B cell (primary cell): ENCODE results near the gene CEP170. TPM values are rescaled to one million over a fixed set of nuclear protein-coding genes. Genes with fewer than 3 reads are reported as not detected.

Experiments
- ATAC-seq: fragments of 200-7000 bp; cut with Tn5 transposase; one replicate; pipeline ENCODE4 v1.10.0; 2021; ENCODE audit warnings: low read depth, mild to moderate bottlenecking, moderate number of reproducible peaks, moderate library complexity
- CTCF ChIA-PET: fragments of 350-600 bp; sonication (Branson Sonifier 250); formaldehyde crosslinking; loops from one replicate; lab custom pipeline; 2021; ENCODE audit warnings: antibody characterized with exemption, inconsistent platforms; lab: Charles Lee
- POLR2A ChIA-PET: fragments of 350-600 bp; sonication (Branson Sonifier 250); formaldehyde crosslinking; loops from one replicate; lab custom pipeline; 2021; ENCODE audit warnings: antibody characterized with exemption; lab: Charles Lee
- DNase-seq: peaks from one replicate; pipeline ENCODE4 v3.0.0; 2013
- H2AFZ ChIP-seq: 2 replicates; pipeline ENCODE4 v1.6.1; 2012; ENCODE audit warnings: mild to moderate bottlenecking, low read depth, low read length; ENCODE audit not compliant: insufficient read depth, poor library complexity, severe bottlenecking
- H3K27ac ChIP-seq, 2 donors: 1 replicate in 1 of 2; 2 replicates in 1 of 2; pipeline ENCODE4 v1.5.1; 2012 to 2013; ENCODE audit warnings: low read length in 2 of 2, mild to moderate bottlenecking in 2 of 2, moderate library complexity in 1 of 2
- H3K27me3 ChIP-seq, 4 experiments: fragments of 200-600 bp in 1 of 4; sonication (generic) in 1 of 4; replicated peaks in 1 of 4; 1 replicate in 2 of 4; 2 replicates in 2 of 4; pipeline versions ENCODE4 v1.6.1 to v1.7.0; 2013 to 2016; ENCODE audit warnings: low read length in 3 of 4, mild to moderate bottlenecking in 2 of 4, mixed read lengths in 1 of 4, moderate library complexity in 1 of 4; ENCODE audit not compliant: insufficient read depth in 4 of 4, control insufficient read depth in 3 of 4; ENCODE audit errors: control extremely low read depth in 1 of 4
- H3K36me3 ChIP-seq, 2 experiments: replicated peaks in 1 of 2; 1 replicate in 1 of 2; 2 replicates in 1 of 2; pipeline versions ENCODE4 v1.6.1 to v1.7.1; 2013; ENCODE audit warnings: low read length in 1 of 2; ENCODE audit not compliant: insufficient read depth in 2 of 2, control insufficient read depth in 1 of 2; ENCODE audit errors: control extremely low read depth in 1 of 2, extremely low read depth in 1 of 2
- H3K4me1 ChIP-seq, 2 donors: fragments of 200-600 bp in 1 of 2; sonication (generic) in 1 of 2; 1 replicate in 1 of 2; 2 replicates in 1 of 2; pipeline versions ENCODE4 v1.5.1 to v1.6.1; 2013 to 2017; ENCODE audit warnings: low read length in 2 of 2; ENCODE audit not compliant: control insufficient read depth in 2 of 2, insufficient read depth in 2 of 2
- H3K4me2 ChIP-seq: replicated peaks from 2 replicates; pipeline ENCODE3; 2012; ENCODE audit warnings: mild to moderate bottlenecking, low read depth, low read length; ENCODE audit not compliant: poor library complexity, severe bottlenecking
- H3K4me3 ChIP-seq, 5 experiments: fragments of 200-600 bp in 1 of 5; sonication (generic) in 1 of 5; 1 replicate in 3 of 5; 2 replicates in 2 of 5; pipeline versions ENCODE4 v1.5.1 to v1.7.0; 2011 to 2016; ENCODE audit warnings: low read length in 4 of 5, mild to moderate bottlenecking in 4 of 5, low read depth in 2 of 5, control low read depth in 1 of 5, moderate library complexity in 1 of 5; ENCODE audit not compliant: insufficient read depth in 1 of 5; ENCODE audit errors: control extremely low read depth in 1 of 5, extremely low read depth in 1 of 5
- H3K79me2 ChIP-seq: fragments of 200-600 bp; sonication (generic); one replicate; pipeline ENCODE4 v1.6.0; 2016; ENCODE audit warnings: low read length; ENCODE audit not compliant: control insufficient read depth, insufficient read depth
- H3K9ac ChIP-seq: fragments of 200-600 bp; sonication (generic); 2 replicates; pipeline ENCODE4 v1.6.1; 2017; ENCODE audit warnings: mild to moderate bottlenecking, low read length, moderate library complexity
- H3K9me3 ChIP-seq, 3 donors: one replicate each; pipeline versions ENCODE4 v1.6.1 to v1.7.1; 2013; ENCODE audit warnings: low read length in 2 of 3; ENCODE audit not compliant: control insufficient read depth in 2 of 3, insufficient read depth in 1 of 3; ENCODE audit errors: control extremely low read depth in 1 of 3
- H4K20me1 ChIP-seq: 2 replicates; pipeline ENCODE4 v1.6.0; 2012; ENCODE audit warnings: mild to moderate bottlenecking, low read length; ENCODE audit not compliant: insufficient read depth, control insufficient read depth, poor library complexity, severe bottlenecking
- H3K27ac Mint-ChIP-seq: one replicate; pipeline ENCODE4 v1.8.0; 2021; ENCODE audit warnings: mixed read lengths
- H3K27me3 Mint-ChIP-seq: one replicate; pipeline ENCODE4 v1.8.0; 2021; ENCODE audit warnings: mixed read lengths
- H3K4me1 Mint-ChIP-seq: one replicate; pipeline ENCODE4 v1.8.0; 2021; ENCODE audit warnings: mixed read lengths
- H3K4me3 Mint-ChIP-seq: one replicate; pipeline ENCODE4 v1.8.0; 2021; ENCODE audit warnings: mixed read lengths
- H3K9me3 Mint-ChIP-seq: one replicate; pipeline ENCODE4 v1.8.0; 2022; ENCODE audit warnings: mixed read lengths; ENCODE audit not compliant: insufficient read depth
- CTCF ChIP-seq: fragments of 200-600 bp; IDR thresholded peaks from one replicate; pipeline ENCODE4 v1.8.0; 2022; ENCODE audit warnings: antibody characterized with exemption, mild to moderate bottlenecking
- EZH2 ChIP-seq: IDR thresholded peaks from 2 replicates; pipeline ENCODE4 v1.6.1; 2012; ENCODE audit warnings: borderline replicate concordance, low read depth, mild to moderate bottlenecking, moderate library complexity, low read length; ENCODE audit not compliant: insufficient read depth, poor library complexity, severe bottlenecking
- WGBS: methylation state at CpG from one replicate; pipeline ENCODE4 v1.1.5; 2013; ENCODE audit warnings: missing lambda C conversion rate; ENCODE audit not compliant: insufficient coverage; 5-methylcytosine and 5-hydroxymethylcytosine counted together
- intact Hi-C: fragments of 100-400 bp; cut with micrococcal nuclease; formaldehyde crosslinking; loops from one replicate; pipeline ENCODE4 v1.10.0; 2022
- polyA plus RNA-seq: library from polyadenylated mRNA; depleted of rRNA; stranded (reverse); fragments of >200 nt; gene quantifications from 2 replicates; pipeline ENCODE4 v1.2.3, GENCODE V29; 2012
- total RNA-seq, 2 donors: library from RNA; stranded (reverse); fragments of 120-200 nt in 1 of 2; gene quantifications; 1 replicate in 1 of 2; 2 replicates in 1 of 2; pipeline versions ENCODE4 v1.2.3 to v1.2.4, GENCODE V29; 2013 to 2022

The CEP170 gene
- total and polyA plus RNA-seq, 2 donors (not counting 1 experiment from before 2014, with no cell fraction given): 27.3 to 145 TPM

- WGBS: no CpG with 5 or more reads among the region's 4 CpGs
- H3K79me2 ChIP-seq: peaks cover 68% of the 10 kb centered on the region
- DNase-seq (no peak), ATAC-seq (no peak)
- no peaks in the 10 kb centered on the region for H3K27me3 ChIP-seq
- H3K4me3 ChIP-seq: no peak overlapping the region
- no peaks in the 10 kb centered on the region for H3K9me3 Mint-ChIP-seq
- H2AFZ ChIP-seq: no peak overlapping the region
- H3K4me2 ChIP-seq: no peak overlapping the region
- TF ChIP-seq CTCF (no peak), EZH2 (no peak)
- no peak overlapping the region for H3K27ac Mint-ChIP-seq
- peaks cover 44% of the 10 kb centered on the region for H3K4me1 Mint-ChIP-seq
- ChIA-PET POLR2A (no interaction called here), CTCF (no interaction called here)
- H3K4me3 Mint-ChIP-seq: no peak overlapping the region
- H3K9ac ChIP-seq: no peak overlapping the region
- H3K36me3 ChIP-seq: no peaks in the 10 kb centered on the region
- H4K20me1 ChIP-seq: no peaks in the 10 kb centered on the region
- no peaks in the 10 kb centered on the region for H3K27me3 Mint-ChIP-seq
- peaks cover 31 to 34% of the 10 kb centered on the region in 2 donors for H3K4me1 ChIP-seq
- H3K27ac ChIP-seq: no peak overlapping the region
- H3K9me3 ChIP-seq: no peaks in the 10 kb centered on the region
- intact Hi-C loops: no loop called here
Measured at GRCh38 chr1:243266231-243266630, 11.2 kb upstream of the CEP170 start.

- POLR2A ChIA-PET: interaction anchor here (0.6 to 1.0 kb wide), 2 partner anchors 9 to 18 kb away, joined by 3 read pairs; partner anchors contain the start of gene SDCCAG8
- no peak overlapping the region for H2AFZ ChIP-seq
- no peak overlapping the region for H3K27ac ChIP-seq
- intact Hi-C loops: no loop called here
- DNase-seq (no peak), ATAC-seq (no peak)
- 0% methylated on average over 1 of the region's 2 CpGs for WGBS
- no peaks in the 10 kb centered on the region for H3K9me3 ChIP-seq
- TF ChIP-seq EZH2 (no peak), CTCF (no peak)
- H3K27ac Mint-ChIP-seq: no peak overlapping the region
- H3K36me3 ChIP-seq: peaks cover 0 to 4% of the 10 kb centered on the region in 2 experiments
- no peak overlapping the region for H3K4me3 ChIP-seq
- no peak overlapping the region for H3K9ac ChIP-seq
- H3K4me3 Mint-ChIP-seq: no peak overlapping the region
- H3K4me1 ChIP-seq: peaks cover 23 to 25% of the 10 kb centered on the region in 2 donors
- no peaks in the 10 kb centered on the region for H4K20me1 ChIP-seq
- H3K79me2 ChIP-seq: peaks cover 83% of the 10 kb centered on the region
- H3K4me1 Mint-ChIP-seq: peaks cover 36% of the 10 kb centered on the region
- no peaks in the 10 kb centered on the region for H3K27me3 Mint-ChIP-seq
- CTCF ChIA-PET: no interaction called here
- H3K27me3 ChIP-seq: no peaks in the 10 kb centered on the region
- no peaks in the 10 kb centered on the region for H3K9me3 Mint-ChIP-seq
- no peak overlapping the region for H3K4me2 ChIP-seq
Measured at GRCh38 chr1:243264717-243265116, 9.6 kb upstream of the CEP170 start.
